CD4-positive, alpha-beta T cell (primary cell): ENCODE results near the gene AVPR2. TPM values are rescaled to one million over a fixed set of nuclear protein-coding genes. Genes with fewer than 3 reads are reported as not detected.

ENCODE experiments used
- ATAC-seq: fragments of 200-7000 bp; cut with Tn5 transposase; one replicate; pipeline ENCODE4 v1.10.0; 2022; ENCODE audit warnings: mild to moderate bottlenecking; ENCODE audit not compliant: poor library complexity
- CTCF ChIA-PET: fragments of 350-600 bp; sonication (Branson Sonifier 250); formaldehyde crosslinking; loops from one replicate; lab custom pipeline; 2021; ENCODE audit warnings: antibody characterized with exemption, inconsistent platforms; lab: Charles Lee
- POLR2A ChIA-PET: fragments of 350-600 bp; sonication (Branson Sonifier 250); formaldehyde crosslinking; loops from one replicate; lab custom pipeline; 2021; ENCODE audit warnings: antibody characterized with exemption, inconsistent platforms; lab: Charles Lee
- DNase-seq, 14 experiments: peaks; one replicate each; pipeline ENCODE4 v3.0.0-alpha.2; 2013 to 2020; ENCODE audit warnings: mixed read lengths in 2 of 14
- H3K27ac ChIP-seq, 2 donors: one replicate each; pipeline versions ENCODE4 v1.5.1 to v1.7.0; 2013; ENCODE audit warnings: low read length in 2 of 2, low read depth in 1 of 2, mild to moderate bottlenecking in 1 of 2
- H3K27me3 ChIP-seq, 2 experiments: 1 replicate in 1 of 2; 2 replicates in 1 of 2; pipeline versions ENCODE4 v1.6.1 to v1.7.0; 2013; ENCODE audit warnings: low read length in 2 of 2, control low read depth in 1 of 2, mild to moderate bottlenecking in 1 of 2, moderate library complexity in 1 of 2; ENCODE audit not compliant: insufficient read depth in 2 of 2, control insufficient read depth in 1 of 2
- H3K36me3 ChIP-seq: one replicate; pipeline ENCODE4 v1.6.1; 2013; ENCODE audit warnings: low read length, control low read depth; ENCODE audit not compliant: insufficient read depth
- H3K4me1 ChIP-seq: one replicate; pipeline ENCODE4 v1.6.1; 2013; ENCODE audit warnings: low read length, control low read depth; ENCODE audit not compliant: insufficient read depth
- H3K4me3 ChIP-seq: one replicate; pipeline ENCODE4 v1.5.1; 2013; ENCODE audit warnings: mild to moderate bottlenecking, low read length, moderate library complexity
- H3K9me3 ChIP-seq, 2 experiments: 1 replicate in 1 of 2; 2 replicates in 1 of 2; pipeline versions ENCODE4 v1.6.1 to v1.7.0; 2013; ENCODE audit warnings: low read length in 2 of 2, mild to moderate bottlenecking in 2 of 2, control low read depth in 1 of 2, moderate library complexity in 1 of 2; ENCODE audit not compliant: control insufficient read depth in 1 of 2, insufficient read depth in 1 of 2
- H3K27ac Mint-ChIP-seq: one replicate; pipeline ENCODE4 v1.8.0; 2020; ENCODE audit warnings: mixed read lengths
- H3K27me3 Mint-ChIP-seq: one replicate; pipeline ENCODE4 v1.8.0; 2021; ENCODE audit warnings: mixed read lengths
- H3K36me3 Mint-ChIP-seq: one replicate; pipeline ENCODE4 v1.8.0; 2021; ENCODE audit warnings: low read depth, mixed read lengths
- H3K4me1 Mint-ChIP-seq: one replicate; pipeline ENCODE4 v1.8.0; 2021; ENCODE audit warnings: low read depth, mixed read lengths
- H3K4me3 Mint-ChIP-seq: one replicate; pipeline ENCODE4 v1.8.0; 2020; ENCODE audit warnings: mild to moderate bottlenecking, mixed read lengths
- H3K9me3 Mint-ChIP-seq: one replicate; pipeline ENCODE4 v1.8.0; 2020; ENCODE audit warnings: mixed read lengths
- intact Hi-C, 2 experiments: fragments of 100-400 bp; cut with DNase I in 1 of 2; cut with micrococcal nuclease in 1 of 2; formaldehyde crosslinking; loops; one replicate each; pipeline versions ENCODE4 v1.15.1 to v1.9.0; 2023 to 2025; cut with DNase I, micrococcal nuclease
- total RNA-seq, 174 experiments: library from RNA in 2 of 174; stranded (reverse) in 2 of 174; gene quantifications; one replicate each; pipeline ENCODE4 v1.2.3 and lab custom pipeline; 2021 to 2026
- TF ChIP-seq, protein P1 (sequence below): fragments of 200-600 bp; IDR thresholded peaks from one replicate; pipeline ENCODE4 v1.8.0; 2022; ENCODE audit warnings: antibody characterized with exemption, mild to moderate bottlenecking

Gene AVPR2
- total RNA-seq, 2 experiments from 2014 or later, result not detected

DNA sequence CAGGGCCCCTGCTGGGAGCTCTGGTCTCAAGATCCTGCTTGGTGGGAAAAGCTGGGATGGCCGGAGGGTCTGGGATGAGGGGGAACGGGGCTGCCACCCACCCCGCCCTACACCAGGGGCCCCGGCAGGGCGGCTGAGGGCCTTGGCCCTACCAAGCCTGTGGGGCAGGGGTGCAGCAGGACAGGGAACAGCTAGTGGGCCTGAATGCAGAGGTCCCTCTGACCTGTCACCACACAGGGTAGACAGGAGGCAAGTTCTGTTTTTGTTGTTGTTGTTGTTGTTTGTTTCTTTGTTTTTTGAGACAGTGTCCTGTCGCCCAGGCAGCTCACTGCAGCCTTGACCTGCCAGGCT lies 40.3 kb downstream of the AVPR2 start:
- peaks cover 56% of the 10 kb centered on the region for H3K4me1 ChIP-seq
- Mint-ChIP-seq H3K27me3 (no peaks in the 10 kb centered on the region), H3K9me3 (no peaks in the 10 kb centered on the region), H3K4me1 (peaks cover 20% of the 10 kb centered on the region), H3K36me3 (peaks cover 9% of the 10 kb centered on the region), H3K27ac (peak overlapping the region; percentile 76), H3K4me3 (no peak overlapping the region)
- TF ChIP-seq, protein P1, sequence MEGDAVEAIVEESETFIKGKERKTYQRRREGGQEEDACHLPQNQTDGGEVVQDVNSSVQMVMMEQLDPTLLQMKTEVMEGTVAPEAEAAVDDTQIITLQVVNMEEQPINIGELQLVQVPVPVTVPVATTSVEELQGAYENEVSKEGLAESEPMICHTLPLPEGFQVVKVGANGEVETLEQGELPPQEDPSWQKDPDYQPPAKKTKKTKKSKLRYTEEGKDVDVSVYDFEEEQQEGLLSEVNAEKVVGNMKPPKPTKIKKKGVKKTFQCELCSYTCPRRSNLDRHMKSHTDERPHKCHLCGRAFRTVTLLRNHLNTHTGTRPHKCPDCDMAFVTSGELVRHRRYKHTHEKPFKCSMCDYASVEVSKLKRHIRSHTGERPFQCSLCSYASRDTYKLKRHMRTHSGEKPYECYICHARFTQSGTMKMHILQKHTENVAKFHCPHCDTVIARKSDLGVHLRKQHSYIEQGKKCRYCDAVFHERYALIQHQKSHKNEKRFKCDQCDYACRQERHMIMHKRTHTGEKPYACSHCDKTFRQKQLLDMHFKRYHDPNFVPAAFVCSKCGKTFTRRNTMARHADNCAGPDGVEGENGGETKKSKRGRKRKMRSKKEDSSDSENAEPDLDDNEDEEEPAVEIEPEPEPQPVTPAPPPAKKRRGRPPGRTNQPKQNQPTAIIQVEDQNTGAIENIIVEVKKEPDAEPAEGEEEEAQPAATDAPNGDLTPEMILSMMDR, result no peak
- no peaks in the 10 kb centered on the region for H3K27me3 ChIP-seq
- ChIA-PET CTCF (interaction anchor here (0.6 to 1.4 kb wide), 5 partner anchors 8 to 181 kb away, joined by 3 to 6 read pairs (median 5); partner anchors contain the start of gene PLXNB3), POLR2A (interaction anchor here (1.1 to 10.3 kb wide), 5 partner anchors 9 to 34 kb away, joined by 3 to 196 read pairs (median 3); partner anchors contain the start of genes ARHGAP4 and NAA10)
- peaks cover 13% of the 10 kb centered on the region for H3K36me3 ChIP-seq
- peak overlapping the region; percentile 54 for H3K4me3 ChIP-seq
- intact Hi-C loops, result loop anchor here (5.0 to 10.0 kb wide), 2 partner anchors 987 to 990 kb away; no protein-coding TSS in a partner anchor
- DNase-seq, result no peak
- peak; percentile 4 for ATAC-seq
- no peak overlapping the region for H3K27ac ChIP-seq
- H3K9me3 ChIP-seq, result no peaks in the 10 kb centered on the region

DNA sequence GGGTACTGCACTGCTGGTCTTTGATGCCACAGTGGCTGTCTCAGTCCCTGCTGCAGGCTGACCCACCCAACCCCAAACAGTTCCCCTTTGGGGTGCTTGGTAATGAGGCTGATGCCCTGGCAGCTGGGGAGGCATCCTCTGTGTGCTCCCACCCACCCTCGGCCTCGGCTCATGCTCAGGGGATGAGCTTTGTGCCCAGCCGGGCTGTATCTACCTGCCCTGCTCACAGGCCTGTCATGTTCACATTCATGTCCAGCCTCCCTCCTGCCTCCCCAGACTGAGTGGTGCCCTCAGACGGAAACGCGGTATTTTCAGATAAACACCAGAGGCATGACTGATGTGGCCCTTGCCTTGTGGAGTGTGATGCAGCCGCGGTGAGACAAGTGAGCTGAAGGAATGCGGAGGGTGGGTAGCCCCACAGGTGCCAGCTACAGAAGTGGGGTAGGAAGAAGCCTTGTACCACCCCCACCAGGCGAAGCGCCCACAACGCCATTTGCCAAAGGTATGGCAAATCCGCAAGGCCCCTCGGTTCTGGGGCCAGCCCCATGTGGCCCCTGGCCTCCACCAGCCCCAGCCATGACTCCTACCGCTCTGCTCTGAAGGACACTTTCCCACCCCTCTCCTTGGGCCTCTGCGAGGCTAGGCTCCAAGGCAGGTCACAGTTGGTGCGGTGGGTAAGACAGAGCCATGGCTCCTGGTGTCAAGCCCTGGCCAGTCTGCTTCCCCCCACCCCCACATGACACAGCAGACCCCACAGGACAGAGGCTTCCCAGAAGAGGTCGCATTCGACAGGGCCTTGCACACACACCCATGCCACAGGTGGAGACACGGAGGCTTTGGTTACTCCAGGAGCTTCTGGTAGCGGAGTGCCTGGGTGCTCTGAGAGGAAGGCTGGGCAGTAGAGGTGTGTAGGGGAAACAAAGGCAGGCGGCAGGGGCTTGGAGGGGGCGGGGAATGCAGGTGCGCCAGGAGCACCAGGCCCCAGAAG lies 41.8 kb downstream of the AVPR2 start:
- peaks cover 21% of the 10 kb centered on the region for H3K36me3 Mint-ChIP-seq
- no peak overlapping the region for H3K4me3 ChIP-seq
- peaks cover 27% of the 10 kb centered on the region for H3K36me3 ChIP-seq
- no peaks in the 10 kb centered on the region for H3K9me3 ChIP-seq
- no peak overlapping the region for H3K27ac ChIP-seq
- H3K4me3 Mint-ChIP-seq, result no peak overlapping the region
- peaks cover 55% of the 10 kb centered on the region for H3K4me1 ChIP-seq
- peaks cover 11% of the 10 kb centered on the region for H3K4me1 Mint-ChIP-seq
- no peaks in the 10 kb centered on the region for H3K27me3 Mint-ChIP-seq
- ATAC-seq (no peak), DNase-seq (no peak)
- CTCF ChIA-PET, result interaction anchor here (0.7 to 3.8 kb wide), 8 partner anchors 9 to 182 kb away, joined by 3 to 101 read pairs (median 4); partner anchors contain the start of genes ARHGAP4, NAA10 and PLXNB3
- TF ChIP-seq, protein P1, result no peak
- POLR2A ChIA-PET, result interaction anchor here (0.8 to 10.3 kb wide), 4 partner anchors 12 to 23 kb away, joined by 3 to 196 read pairs (median 8); partner anchors contain the start of genes ARHGAP4 and NAA10
- H3K9me3 Mint-ChIP-seq, result no peaks in the 10 kb centered on the region
- H3K27me3 ChIP-seq, result no peaks in the 10 kb centered on the region
- H3K27ac Mint-ChIP-seq, result no peak overlapping the region
- intact Hi-C loops, result loop anchor here (5.0 to 10.0 kb wide), 2 partner anchors 989 to 991 kb away; no protein-coding TSS in a partner anchor

DNA sequence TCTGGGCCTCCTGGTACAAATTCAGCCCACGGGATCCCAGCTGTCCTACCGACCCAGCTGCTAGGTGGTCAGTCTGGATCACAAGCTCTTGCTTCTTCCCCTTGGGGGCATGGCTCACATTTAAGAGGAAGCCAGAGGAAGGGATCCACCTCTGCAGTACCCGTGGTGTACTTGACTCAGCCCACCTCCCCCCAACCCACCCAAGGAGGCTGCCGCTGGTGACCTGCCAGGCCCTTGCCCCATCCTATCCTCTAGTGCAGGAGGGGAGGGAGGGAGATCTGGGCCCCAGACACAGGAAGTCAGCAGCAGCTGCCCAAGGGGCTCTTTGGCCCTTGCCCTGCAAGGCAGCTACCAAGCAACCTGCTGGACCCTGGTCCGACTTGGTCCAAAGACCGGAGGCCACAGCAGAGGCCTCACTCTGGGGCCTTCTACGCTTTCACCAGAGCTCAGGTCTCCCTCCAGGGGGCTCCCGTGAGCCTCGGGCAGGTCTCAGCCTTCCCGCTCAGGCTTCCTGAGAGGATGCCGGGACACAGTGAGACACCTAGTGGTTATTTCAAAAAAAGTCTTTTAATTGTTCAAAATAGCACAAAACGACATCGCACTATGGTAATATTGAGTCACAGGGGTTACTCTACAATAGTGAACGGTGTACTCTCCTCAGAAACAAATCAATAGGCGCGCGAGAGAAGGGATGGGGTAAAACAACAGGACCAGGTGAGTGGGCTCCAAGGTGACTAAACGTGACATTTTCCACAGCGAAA lies 42.7 kb downstream of the AVPR2 start:
- intact Hi-C loops, result loop anchor here (1.0 to 10.0 kb wide), 5 partner anchors 22 to 992 kb away; partner anchors contain the start of gene PLXNB3 (in 1 of the 2)
- no peak overlapping the region for H3K4me3 ChIP-seq
- ChIA-PET POLR2A (interaction anchor here (0.5 to 10.3 kb wide), 7 partner anchors 13 to 145 kb away, joined by 3 to 196 read pairs (median 5); partner anchors contain the start of genes ARHGAP4, HCFC1 and NAA10), CTCF (interaction anchor here (0.6 to 3.8 kb wide), 15 partner anchors 10 to 183 kb away, joined by 3 to 101 read pairs (median 4); partner anchors contain the start of genes ARHGAP4, HCFC1, NAA10 and PLXNB3)
- Mint-ChIP-seq H3K27me3 (no peaks in the 10 kb centered on the region), H3K27ac (peak overlapping the region; percentile 57), H3K9me3 (no peaks in the 10 kb centered on the region), H3K4me3 (peak overlapping the region; percentile 39), H3K36me3 (peaks cover 24% of the 10 kb centered on the region), H3K4me1 (peaks cover 10% of the 10 kb centered on the region)
- no peaks in the 10 kb centered on the region for H3K9me3 ChIP-seq
- DNase-seq (peak; percentile 62 to 89 (median 74)), ATAC-seq (peak; percentile 89)
- no peak overlapping the region for H3K27ac ChIP-seq
- H3K27me3 ChIP-seq, result no peaks in the 10 kb centered on the region
- H3K36me3 ChIP-seq, result peaks cover 35% of the 10 kb centered on the region
- peaks cover 47% of the 10 kb centered on the region for H3K4me1 ChIP-seq
- TF ChIP-seq, protein P1, result peak; percentile 84
